CD4-positive, alpha-beta T cell treated with Interleukin-21 for 1 hour (primary cell): Measurements from ENCODE around the gene UCHL3.
A peak's percentile ranks its signal among the peaks of the same experiment; 100 is the strongest.

Experiments used
- DNase-seq: peaks from one replicate; pipeline ENCODE4 v3.0.0-alpha.2; 2020

The UCHL3 gene

DNA sequence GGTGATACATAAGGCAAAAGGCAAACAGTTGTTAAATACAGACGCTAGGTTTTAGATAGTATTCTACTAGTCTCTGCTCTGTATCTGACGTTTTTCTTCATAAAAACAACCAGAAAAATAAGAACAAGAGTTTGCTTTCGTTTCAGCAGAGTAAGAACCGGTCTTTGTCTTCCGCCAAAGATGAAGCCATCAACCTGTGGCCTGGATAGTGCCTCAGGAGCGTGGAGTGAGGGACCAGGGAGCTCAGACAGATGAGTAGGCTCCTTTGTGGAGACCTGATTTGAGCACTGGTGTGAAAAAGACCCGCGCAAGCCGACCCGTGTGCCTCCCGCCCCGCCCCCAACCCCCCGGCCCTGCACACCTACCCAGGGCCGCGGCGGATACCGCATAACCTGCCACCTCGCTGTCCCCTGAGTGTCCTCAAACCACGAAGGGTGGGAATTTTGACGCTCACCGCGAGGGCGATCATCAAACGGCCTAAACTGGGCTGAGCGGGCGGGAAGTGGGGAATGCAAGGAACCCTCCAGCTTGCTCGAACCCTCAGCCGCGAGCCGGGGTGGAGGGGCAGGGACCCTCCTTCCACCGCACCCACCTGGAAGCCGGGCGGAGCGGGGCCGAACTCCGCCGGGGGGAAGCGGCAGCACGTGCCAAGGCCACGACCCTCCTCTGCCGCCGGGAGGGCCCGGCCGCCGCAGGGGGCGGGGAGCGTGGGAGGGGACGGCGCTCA, 85.7 kb downstream of the UCHL3 start:
- DNase-seq: peak; percentile 18

DNA sequence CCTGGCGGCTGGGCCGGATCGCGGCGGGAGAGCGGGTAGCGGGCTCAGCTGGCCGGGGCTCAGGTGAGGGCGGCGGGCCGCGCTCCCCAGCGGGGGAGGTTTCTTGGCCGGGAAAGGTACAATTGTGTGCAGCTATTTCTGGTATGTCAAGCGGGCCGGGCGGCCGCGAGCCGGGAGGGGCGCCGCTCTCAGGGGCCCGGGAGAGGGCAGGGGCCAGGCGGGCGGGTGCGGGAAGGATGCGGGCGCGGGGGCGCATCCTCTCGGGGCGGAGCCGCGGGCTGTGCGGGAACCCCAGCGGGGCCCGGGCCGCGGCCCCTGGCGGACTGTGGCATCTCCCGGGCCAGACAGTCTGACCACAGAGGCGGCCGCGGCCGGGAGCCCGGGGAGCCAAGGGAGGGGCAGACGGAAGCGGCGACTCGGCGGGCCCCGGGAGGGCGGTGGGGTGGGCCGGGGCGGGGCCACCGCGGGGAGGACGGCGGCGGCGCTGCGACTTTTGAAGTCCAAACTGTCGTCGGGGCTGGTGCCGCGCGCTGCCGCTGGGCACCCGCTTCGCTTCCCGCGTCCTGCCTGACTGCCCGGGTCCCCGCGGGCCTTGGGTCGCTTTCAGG, 86.3 kb downstream of the UCHL3 start, which contains the start of gene LMO7:
Gene LMO7 (plus strand): TSS at position 503 of the 608 bp plus-strand sequence. CDS start 328 bp downstream, outside the sequence.
- DNase-seq: peak; percentile 63

DNA sequence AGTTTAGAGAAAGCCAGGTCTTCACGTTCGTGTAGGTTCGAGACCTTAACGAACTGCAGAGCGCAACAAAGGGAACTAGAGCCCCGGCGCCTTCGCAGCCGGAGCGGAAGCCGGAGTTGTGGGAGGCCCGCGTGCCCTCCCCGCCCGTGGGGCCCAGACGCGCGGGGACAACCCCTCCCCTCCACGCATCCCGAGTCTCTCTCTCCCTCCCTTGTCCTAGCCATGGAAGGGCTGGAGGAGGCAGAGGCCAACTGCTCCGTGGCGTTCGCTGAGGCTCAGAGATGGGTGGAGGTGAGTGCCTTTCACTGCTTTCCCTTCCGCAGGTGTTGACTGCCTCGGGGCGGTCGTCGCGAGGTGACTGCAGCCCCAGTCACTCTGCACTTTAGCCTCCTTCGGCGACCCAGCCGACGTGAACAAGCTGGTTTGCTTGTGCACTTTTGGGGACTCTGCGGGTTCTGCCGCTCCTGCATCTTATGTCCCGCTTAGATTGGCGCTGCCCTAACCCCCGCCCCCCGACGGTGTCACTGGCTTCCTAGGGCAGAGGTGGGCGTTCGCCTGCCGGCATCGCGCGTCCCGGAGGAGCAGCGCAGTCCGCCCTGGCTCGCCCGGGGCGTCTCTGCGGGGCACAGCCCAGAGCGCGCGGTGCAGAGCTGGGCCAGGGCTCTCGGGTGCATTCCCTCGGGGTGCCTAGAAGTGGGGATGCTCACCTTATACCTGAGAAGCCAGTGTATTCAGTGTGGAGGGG, 87.0 kb downstream of the UCHL3 start:
- no peak for DNase-seq

DNA sequence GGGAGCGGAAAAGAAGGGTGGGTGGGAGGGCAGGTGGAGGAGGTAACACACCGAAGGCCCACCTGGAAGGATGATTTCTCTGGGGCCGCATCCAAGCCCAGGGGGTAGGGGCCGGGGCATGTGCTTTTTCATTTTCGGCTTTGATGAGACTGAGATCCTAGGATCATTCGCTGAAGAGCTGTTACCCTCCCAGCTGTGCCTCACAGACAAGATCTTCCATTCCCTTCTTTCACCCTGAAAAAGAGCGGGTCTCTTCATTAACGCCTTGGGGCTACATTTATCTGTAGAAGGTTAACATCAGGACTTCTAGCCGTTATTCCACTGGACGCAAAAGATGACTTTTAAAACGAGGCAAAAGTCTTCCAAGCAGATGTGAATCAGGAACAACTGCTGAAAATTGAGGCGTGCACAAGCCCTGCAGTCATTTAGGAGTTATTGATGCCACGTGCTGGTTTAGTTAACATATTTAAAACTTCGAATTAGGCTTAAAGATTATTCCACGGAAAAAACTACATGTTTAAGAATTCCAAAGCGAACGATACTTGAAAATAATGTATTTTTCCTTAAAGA, 87.7 kb downstream of the UCHL3 start:
- no peak for DNase-seq

DNA sequence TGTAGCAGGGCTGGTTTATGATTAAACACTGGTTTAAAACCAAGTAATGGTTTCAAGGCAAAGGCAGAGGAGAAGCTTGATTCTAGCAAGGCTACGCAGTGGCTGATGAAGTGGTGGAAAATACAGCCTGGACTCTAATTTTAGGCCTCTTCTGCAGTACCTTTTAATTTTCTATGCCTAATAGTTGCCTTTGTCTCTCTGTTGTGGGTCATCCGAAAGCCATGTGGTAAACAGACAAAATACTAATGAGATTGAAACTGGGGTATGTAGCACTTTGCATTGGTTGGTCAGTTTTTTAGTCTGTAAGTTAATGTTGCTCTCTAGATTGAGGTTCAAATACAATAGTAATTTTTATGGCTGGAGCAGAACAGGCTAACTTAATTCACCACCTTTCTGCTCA, 89.9 kb downstream of the UCHL3 start:
- DNase-seq: no peak

DNA sequence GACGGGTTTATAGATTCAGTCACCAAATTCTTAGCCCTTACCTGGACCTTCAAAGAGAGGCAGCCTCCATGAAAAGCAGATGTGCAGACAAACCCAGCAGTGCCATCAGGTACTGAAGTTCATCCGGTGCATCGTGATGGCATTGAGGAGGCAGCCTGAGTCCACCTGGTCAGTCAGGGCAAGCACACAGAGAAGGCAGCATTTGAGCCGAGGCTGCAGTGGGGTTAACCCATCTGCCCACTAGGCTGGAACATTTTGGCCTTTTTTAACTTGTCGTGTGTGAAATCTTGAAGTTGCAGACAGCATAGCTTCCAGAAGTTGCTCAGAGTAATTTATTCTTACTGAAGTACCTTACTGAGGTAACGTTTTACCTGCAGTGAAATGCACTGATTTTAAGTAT, 91.4 kb downstream of the UCHL3 start:
- DNase-seq: no peak

DNA sequence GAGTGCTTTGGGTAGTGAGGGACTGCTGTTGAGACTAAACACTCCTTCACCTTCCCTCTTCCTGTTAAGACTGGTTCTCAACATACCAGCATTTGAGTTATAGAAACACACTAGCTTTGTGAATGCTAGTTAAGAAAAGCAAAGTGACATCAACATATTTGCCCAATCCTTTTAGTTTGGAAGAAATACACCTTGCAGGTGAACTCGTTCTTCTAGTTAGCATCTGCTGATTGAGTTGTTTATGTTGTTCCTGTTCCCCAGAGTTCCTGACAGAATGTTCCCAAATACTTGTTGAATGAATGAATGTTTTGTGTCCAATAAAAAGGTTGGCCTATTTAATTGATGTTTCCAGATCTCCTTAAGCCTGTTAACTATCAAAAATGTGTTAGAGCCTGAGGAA, 93.6 kb downstream of the UCHL3 start:
- no peak for DNase-seq

DNA sequence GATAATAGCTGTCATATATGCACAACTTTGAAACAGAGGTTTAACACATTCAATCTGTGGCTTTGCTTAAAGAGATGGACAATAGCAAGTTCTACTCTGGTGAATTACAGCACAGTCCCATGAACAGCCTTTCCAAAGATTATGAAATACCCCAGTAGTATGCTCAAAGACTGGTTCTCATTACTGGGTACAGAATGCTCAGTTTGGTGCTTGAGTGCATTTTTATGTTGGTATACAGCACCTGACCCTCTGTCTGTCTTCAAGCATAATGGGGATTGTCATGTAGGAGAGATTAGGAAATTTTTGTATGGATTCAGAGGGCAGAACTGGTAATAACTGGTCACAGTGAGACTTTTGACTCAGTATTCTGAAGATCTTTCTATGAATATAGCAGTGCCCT, 94.1 kb downstream of the UCHL3 start:
- DNase-seq: no peak

DNA sequence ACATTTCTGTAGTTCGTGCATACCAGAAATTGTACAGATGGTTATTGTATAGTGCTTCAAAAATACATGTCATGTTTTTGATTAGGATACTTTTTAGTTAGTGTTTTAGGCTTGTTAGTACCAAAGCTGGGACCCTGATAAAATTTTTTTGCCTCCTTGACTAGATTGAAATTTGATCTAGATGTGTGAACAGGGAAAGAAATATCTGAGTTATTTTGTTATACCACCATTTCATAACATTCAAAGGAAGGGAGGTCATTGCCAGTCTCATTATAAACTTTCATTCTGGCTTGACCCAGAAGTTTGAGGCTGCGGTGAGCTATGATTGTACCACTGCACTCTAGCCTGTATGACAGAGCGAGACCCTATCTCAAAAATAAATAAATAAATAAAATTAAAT, 95.5 kb downstream of the UCHL3 start:
- no peak for DNase-seq

DNA sequence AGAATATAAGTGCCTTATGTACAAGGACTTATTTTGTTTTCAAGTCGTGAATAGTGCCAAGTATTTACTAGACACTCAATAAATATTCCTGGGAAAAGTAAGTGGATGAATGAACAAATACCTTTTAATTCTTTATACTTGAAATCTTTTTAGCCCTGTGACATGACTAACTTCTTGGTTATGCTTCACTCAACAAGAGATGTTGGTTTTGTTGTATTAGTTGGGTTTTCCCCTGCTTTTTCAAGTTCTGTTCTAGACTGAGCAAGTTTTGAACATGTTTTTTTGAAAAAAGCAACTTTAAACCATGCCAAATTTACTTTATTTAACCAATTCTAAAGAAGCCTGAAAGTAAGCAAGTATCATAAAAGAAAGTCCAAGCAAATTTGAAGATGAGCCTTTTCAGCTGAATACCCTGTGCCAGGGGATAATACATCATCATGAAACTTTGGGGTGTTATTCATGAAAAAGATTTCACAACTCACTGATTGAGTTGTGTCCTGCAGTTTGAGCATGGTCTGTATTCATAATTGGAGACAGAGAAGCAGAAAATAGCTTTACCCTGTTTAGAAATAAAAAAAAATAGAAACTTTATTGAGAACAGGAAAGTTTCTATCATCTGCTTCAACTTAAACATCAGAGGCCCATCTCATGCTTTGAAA, 97.7 kb downstream of the UCHL3 start:
- DNase-seq: no peak

DNA sequence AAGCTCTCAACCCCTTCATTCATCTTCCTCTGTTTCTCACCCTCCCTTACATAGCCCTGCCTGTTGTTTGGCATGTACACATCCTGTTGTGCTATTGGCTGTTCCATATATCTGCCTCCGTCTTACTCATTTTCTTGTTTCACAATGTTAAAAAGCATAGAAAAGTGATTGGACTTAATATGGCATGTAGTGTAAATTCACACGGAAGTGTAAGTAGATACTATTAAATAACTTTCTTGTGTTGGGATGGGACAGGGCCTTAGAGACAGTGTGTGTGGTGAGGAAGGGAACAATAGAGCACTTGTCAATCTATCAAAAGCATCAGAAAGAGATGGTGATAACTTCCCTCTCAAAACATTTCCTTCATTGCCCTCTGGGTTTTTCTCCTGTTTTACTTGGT, 98.9 kb downstream of the UCHL3 start:
- DNase-seq: no peak

DNA sequence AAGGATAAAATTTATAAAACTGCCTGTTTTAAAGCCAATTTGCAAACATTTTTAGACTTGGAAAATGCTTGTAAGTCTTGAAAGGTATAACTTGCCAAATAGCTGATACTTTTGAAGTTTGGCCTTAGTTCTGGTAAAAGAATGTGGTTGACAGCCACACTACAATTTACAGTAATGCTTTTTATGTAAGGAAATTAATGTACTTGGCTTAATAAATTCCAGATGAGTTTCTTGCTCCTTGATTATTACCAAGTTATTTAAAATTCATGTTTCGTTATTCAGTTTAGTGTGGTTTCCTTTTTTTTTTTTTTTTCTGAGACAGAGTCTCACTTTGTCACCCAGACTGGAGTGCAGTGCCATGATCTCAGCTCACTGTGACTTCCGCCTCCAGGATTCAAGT, 101.4 kb downstream of the UCHL3 start:
- DNase-seq: no peak

DNA sequence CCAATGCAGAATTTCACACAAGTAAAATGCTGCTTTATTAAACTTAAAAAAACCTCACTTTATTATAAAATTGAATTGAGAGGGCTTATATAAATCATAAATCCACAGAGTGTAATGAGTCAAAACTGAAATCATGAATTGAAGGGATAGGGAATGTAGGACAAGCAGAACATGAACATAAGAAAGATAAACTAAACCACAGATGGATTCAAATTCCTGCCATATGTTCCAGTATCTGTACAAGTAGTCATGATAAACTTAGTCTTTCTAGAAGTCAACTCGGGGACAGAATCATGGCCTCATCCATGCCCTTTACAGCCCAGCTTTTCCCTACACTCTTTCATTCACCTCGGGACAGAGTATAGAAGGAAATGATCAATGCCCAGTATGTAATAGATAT, 103.1 kb downstream of the UCHL3 start:
- DNase-seq: no peak
